MM.1S (cell line): Measurements from ENCODE around the gene NRG2.

Source experiments
- DNase-seq: peaks from one replicate; pipeline ENCODE4 v3.0.0-alpha.2; 2015
- H2AFZ ChIP-seq: fragments of 300-600 bp; sonication (generic); 2 replicates; pipeline ENCODE4 v1.6.0; 2016; ENCODE audit warnings: antibody characterized with exemption, low read length
- H3F3A ChIP-seq: fragments of 300-600 bp; sonication (generic); 2 replicates; pipeline ENCODE4 v1.6.1; 2016; ENCODE audit warnings: mild to moderate bottlenecking, antibody characterized with exemption, low read length, moderate library complexity, mixed read lengths; ENCODE audit not compliant: insufficient read depth
- H3K27ac ChIP-seq: fragments of 300-600 bp; sonication (generic); 2 replicates; pipeline ENCODE4 v1.5.1; 2016; ENCODE audit warnings: mild to moderate bottlenecking, low read length
- H3K27me3 ChIP-seq: fragments of 300-600 bp; sonication (generic); replicated peaks from 2 replicates; pipeline ENCODE4 v1.6.0; 2016; ENCODE audit warnings: low read length; ENCODE audit not compliant: insufficient read depth
- H3K36me3 ChIP-seq: fragments of 300-600 bp; sonication (generic); replicated peaks from 2 replicates; pipeline ENCODE4 v1.6.1; 2016; ENCODE audit warnings: mild to moderate bottlenecking, low read length, mixed read lengths; ENCODE audit not compliant: insufficient read depth
- H3K4me1 ChIP-seq: fragments of 300-600 bp; sonication (generic); 2 replicates; pipeline ENCODE4 v1.6.1; 2016; ENCODE audit warnings: low read length, mixed read lengths
- H3K4me2 ChIP-seq: fragments of 300-600 bp; sonication (generic); 2 replicates; pipeline ENCODE4 v1.6.0; 2016; ENCODE audit warnings: low read depth, low read length
- H3K4me3 ChIP-seq: fragments of 300-600 bp; sonication (generic); 2 replicates; pipeline ENCODE4 v1.5.1; 2016; ENCODE audit warnings: low read length, mixed read lengths
- H3K79me2 ChIP-seq: fragments of 300-600 bp; sonication (generic); 2 replicates; pipeline ENCODE4 v1.6.1; 2016; ENCODE audit warnings: mixed run types, low read length, mixed read lengths
- H3K9ac ChIP-seq: fragments of 300-600 bp; sonication (generic); 2 replicates; pipeline ENCODE4 v1.6.1; 2016; ENCODE audit warnings: low read length, mixed read lengths
- H3K9me2 ChIP-seq: fragments of 300-600 bp; sonication (generic); replicated peaks from 2 replicates; pipeline ENCODE4 v1.6.1; 2016; ENCODE audit warnings: mild to moderate bottlenecking, low read length, mixed read lengths; ENCODE audit not compliant: insufficient read depth
- H3K9me3 ChIP-seq: fragments of 300-600 bp; sonication (generic); replicated peaks from 2 replicates; pipeline ENCODE4 v1.6.1; 2016; ENCODE audit warnings: mild to moderate bottlenecking, low read length, mixed read lengths; ENCODE audit not compliant: insufficient read depth
- H4K20me1 ChIP-seq: fragments of 300-600 bp; sonication (generic); 2 replicates; pipeline ENCODE4 v1.6.1; 2016; ENCODE audit warnings: mild to moderate bottlenecking, low read length, moderate library complexity, mixed read lengths; ENCODE audit not compliant: insufficient read depth
- EZH2 ChIP-seq: fragments of 300-600 bp; sonication (generic); optimal IDR thresholded peaks from 2 replicates; pipeline ENCODE3; 2017; ENCODE audit warnings: low read depth, mild to moderate bottlenecking, antibody characterized with exemption, low read length, mixed read lengths
- EZH2phosphoT487 ChIP-seq: fragments of 300-600 bp; sonication (generic); IDR thresholded peaks from 2 replicates; pipeline ENCODE4 v1.6.1; 2018; ENCODE audit warnings: antibody characterized with exemption, low read length
- TF ChIP-seq, protein P1 (sequence below): fragments of 300-600 bp; sonication (generic); IDR thresholded peaks from 2 replicates; pipeline ENCODE4 v1.5.1; 2016; ENCODE audit warnings: antibody characterized with exemption, low read length, mixed read lengths

The NRG2 gene

DNA sequence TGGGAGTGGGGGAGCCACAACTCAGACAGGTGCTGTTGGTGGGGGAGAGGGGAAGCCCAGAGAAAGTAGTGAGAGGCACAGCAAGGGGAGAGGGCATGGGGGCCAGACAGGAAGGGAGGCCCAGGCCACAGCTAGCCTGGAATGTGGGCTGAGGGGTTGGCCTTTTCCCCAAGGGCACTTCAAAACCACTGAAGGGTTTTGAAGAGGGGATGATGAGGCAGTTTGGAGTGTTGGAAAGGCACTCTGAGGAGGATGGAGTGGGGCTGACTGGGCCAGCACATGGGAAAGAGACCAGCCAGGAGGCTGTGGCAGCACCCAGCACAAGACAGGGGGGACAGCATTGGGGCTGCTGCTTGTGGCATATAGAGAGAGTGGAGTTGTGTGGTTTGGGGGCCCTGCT is 243.7 kb downstream of the NRG2 start:
- H3K4me2 ChIP-seq, result no peak overlapping the region
- no peaks in the 10 kb centered on the region for H4K20me1 ChIP-seq
- no peak for TF ChIP-seq EZH2
- TF ChIP-seq, protein P1, sequence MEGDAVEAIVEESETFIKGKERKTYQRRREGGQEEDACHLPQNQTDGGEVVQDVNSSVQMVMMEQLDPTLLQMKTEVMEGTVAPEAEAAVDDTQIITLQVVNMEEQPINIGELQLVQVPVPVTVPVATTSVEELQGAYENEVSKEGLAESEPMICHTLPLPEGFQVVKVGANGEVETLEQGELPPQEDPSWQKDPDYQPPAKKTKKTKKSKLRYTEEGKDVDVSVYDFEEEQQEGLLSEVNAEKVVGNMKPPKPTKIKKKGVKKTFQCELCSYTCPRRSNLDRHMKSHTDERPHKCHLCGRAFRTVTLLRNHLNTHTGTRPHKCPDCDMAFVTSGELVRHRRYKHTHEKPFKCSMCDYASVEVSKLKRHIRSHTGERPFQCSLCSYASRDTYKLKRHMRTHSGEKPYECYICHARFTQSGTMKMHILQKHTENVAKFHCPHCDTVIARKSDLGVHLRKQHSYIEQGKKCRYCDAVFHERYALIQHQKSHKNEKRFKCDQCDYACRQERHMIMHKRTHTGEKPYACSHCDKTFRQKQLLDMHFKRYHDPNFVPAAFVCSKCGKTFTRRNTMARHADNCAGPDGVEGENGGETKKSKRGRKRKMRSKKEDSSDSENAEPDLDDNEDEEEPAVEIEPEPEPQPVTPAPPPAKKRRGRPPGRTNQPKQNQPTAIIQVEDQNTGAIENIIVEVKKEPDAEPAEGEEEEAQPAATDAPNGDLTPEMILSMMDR, result no peak
- TF ChIP-seq EZH2phosphoT487, result no peak
- peaks cover 87% of the 10 kb centered on the region for H3K27me3 ChIP-seq
- no peak overlapping the region for H3K27ac ChIP-seq
- no peaks in the 10 kb centered on the region for H3K9me2 ChIP-seq
- H2AFZ ChIP-seq, result no peak overlapping the region
- H3K9me3 ChIP-seq, result no peaks in the 10 kb centered on the region
- DNase-seq, result no peak
- no peaks in the 10 kb centered on the region for H3K4me1 ChIP-seq
- H3K79me2 ChIP-seq, result no peaks in the 10 kb centered on the region
- no peak overlapping the region for H3K9ac ChIP-seq
- H3F3A ChIP-seq, result no peaks in the 10 kb centered on the region
- no peak overlapping the region for H3K4me3 ChIP-seq
- H3K36me3 ChIP-seq, result no peaks in the 10 kb centered on the region

DNA sequence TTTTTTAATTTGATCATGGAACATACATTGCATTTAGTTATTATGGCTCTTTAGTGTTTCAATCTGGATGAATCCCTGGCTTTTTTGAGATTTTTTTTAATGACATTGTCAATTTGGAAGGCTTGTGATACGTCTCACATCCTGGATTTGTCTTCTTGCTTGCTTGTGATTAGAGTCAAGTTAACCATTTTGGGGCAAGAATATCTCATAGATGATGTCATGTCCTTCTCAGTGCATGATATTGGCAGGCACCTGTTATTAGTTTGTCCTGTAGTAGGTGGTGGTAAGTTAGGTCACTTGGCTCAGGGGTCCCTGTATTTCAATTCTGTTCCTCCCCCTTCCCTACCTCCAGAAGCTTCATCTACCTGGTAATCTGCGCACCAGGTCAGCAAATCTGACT is 244.2 kb downstream of the NRG2 start:
- no peaks in the 10 kb centered on the region for H3K36me3 ChIP-seq
- H3F3A ChIP-seq, result no peaks in the 10 kb centered on the region
- TF ChIP-seq, protein P1, result no peak
- TF ChIP-seq EZH2phosphoT487, result no peak
- TF ChIP-seq EZH2, result no peak
- H3K9me2 ChIP-seq, result no peaks in the 10 kb centered on the region
- no peak overlapping the region for H2AFZ ChIP-seq
- no peak overlapping the region for H3K4me2 ChIP-seq
- H3K4me1 ChIP-seq, result no peaks in the 10 kb centered on the region
- H4K20me1 ChIP-seq, result no peaks in the 10 kb centered on the region
- no peaks in the 10 kb centered on the region for H3K9me3 ChIP-seq
- no peak for DNase-seq
- no peaks in the 10 kb centered on the region for H3K79me2 ChIP-seq
- H3K4me3 ChIP-seq, result no peak overlapping the region
- H3K27ac ChIP-seq, result no peak overlapping the region
- H3K9ac ChIP-seq, result no peak overlapping the region
- peaks cover 92% of the 10 kb centered on the region for H3K27me3 ChIP-seq

DNA sequence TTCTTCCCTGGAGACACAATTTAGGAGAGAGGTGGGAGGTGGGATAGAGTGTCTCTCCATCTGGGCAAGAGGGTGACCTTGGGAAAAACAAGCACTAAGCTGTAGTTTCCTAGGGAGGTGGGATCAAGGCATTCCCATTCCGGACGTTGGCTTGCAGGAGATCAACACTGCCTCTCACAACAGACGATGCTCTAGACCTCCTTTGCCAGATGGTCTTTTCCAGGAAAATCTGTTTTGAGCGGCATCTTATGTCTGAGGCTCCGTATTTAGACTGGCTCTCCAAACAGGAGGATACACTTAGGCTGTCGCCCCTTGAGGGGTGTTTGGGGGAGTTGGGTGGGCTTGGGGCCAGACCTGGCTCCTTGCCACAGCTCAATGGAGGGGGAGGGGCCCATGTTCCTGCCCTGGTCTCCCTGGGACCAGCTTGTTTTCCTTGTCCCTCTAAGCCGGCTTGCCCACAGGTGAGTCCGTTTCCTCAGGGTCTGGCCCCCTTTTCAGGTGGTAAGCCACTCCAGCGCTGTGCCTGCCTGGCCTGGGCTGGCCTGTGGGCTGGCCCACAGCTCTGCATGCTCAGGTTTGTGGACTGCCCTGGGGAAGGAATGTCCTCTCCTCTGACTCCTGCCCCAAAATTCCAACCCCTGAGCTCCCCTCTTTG is 245.1 kb downstream of the NRG2 start:
- no peak for DNase-seq

More for the DNA sequence above, 245.1 kb downstream of the NRG2 start:
- Histone ChIP-seq H3K4me3 (no peak overlapping the region), H4K20me1 (no peaks in the 10 kb centered on the region), H3F3A (no peaks in the 10 kb centered on the region), H3K36me3 (no peaks in the 10 kb centered on the region), H3K9me2 (no peaks in the 10 kb centered on the region), H3K79me2 (no peaks in the 10 kb centered on the region), H3K9ac (no peak overlapping the region), H3K27ac (no peak overlapping the region), H3K9me3 (no peaks in the 10 kb centered on the region), H3K4me1 (no peaks in the 10 kb centered on the region), H3K27me3 (peaks cover 94% of the 10 kb centered on the region), H3K4me2 (no peak overlapping the region), H2AFZ (no peak overlapping the region)
- no peak for TF ChIP-seq EZH2phosphoT487
- TF ChIP-seq, protein P1, result no peak
- TF ChIP-seq EZH2, result no peak
